ENCODE data around the gene ST3GAL2. TPM values are rescaled to one million over a fixed set of nuclear protein-coding genes. Genes with fewer than 3 reads are reported as not detected.
"Not testable (repeated sequence)": the region's sequence is repeated elsewhere in the genome, so short reads cannot be mapped to it uniquely, and the experiment has no call there.

Gene ST3GAL2
- total RNA-seq, 4 donors from 2014 or later = 9.6 to 31.7 (median 17.8) TPM

- no peak for DNase-seq (ENCODE audit: low spot score)
- no peak for TF ChIP-seq CTCF (IDR thresholded peaks at IDR 0.05)
- ATAC-seq (ENCODE audit: low FRiP score) = no peak
Observed at GRCh38 chr16:70407811-70408274, 31.1 kb downstream of the ST3GAL2 start.

GRCh38 chr16:70406104-70406503 lies 32.8 kb downstream of the ST3GAL2 start:
- ATAC-seq (ENCODE audit: low FRiP score); DNase-seq (ENCODE audit: low spot score): not testable (repeated sequence)

GRCh38 chr16:70402916-70403659 lies 35.8 kb downstream of the ST3GAL2 start:
- no peak for DNase-seq (ENCODE audit: low spot score)
- no peak for TF ChIP-seq CTCF (IDR thresholded peaks at IDR 0.05)
- ATAC-seq (ENCODE audit: low FRiP score) = no peak

GRCh38 chr16:70399951-70400350 lies 38.9 kb downstream of the ST3GAL2 start:
- DNase-seq (ENCODE audit: low spot score) (no peak), ATAC-seq (ENCODE audit: low FRiP score) (no peak)
- TF ChIP-seq CTCF (IDR thresholded peaks at IDR 0.05) = no peak

- no peak for ATAC-seq (ENCODE audit: low FRiP score)
- no peak for TF ChIP-seq CTCF (IDR thresholded peaks at IDR 0.05)
- DNase-seq (ENCODE audit: low spot score) = no peak
Observed at GRCh38 chr16:70399381-70399780, 39.5 kb downstream of the ST3GAL2 start.

- DNase-seq (ENCODE audit: low spot score) = no peak
- no peak for TF ChIP-seq CTCF (IDR thresholded peaks at IDR 0.05)
- no peak for ATAC-seq (ENCODE audit: low FRiP score)
Observed at GRCh38 chr16:70398177-70398743, 40.6 kb downstream of the ST3GAL2 start.

GRCh38 chr16:70396246-70396904 lies 42.5 kb downstream of the ST3GAL2 start:
- DNase-seq (ENCODE audit: low spot score) (no peak), ATAC-seq (ENCODE audit: low FRiP score) (no peak)
- no peak for TF ChIP-seq CTCF (IDR thresholded peaks at IDR 0.05)
